K562 (cell line): ENCODE data around the gene DGKB. TPM values are rescaled to one million over a fixed set of nuclear protein-coding genes. Genes with fewer than 3 reads are reported as not detected.

Experiments used
- ATAC-seq: fragments of 200-7000 bp; cut with Tn5 transposase; 3 replicates; pipeline ENCODE4 v1.9.1; 2020; ENCODE audit warnings: moderate library complexity
- BruUV-seq: library from RNA; stranded (reverse); fragments of 400-500 nt; replicated peaks from 2 replicates; lab custom pipeline; 2021; lab: Mats Ljungman, UMichigan
- CTCF ChIA-PET: fragments of 300-600 bp; formaldehyde crosslinking; extraction: SDS; loops from one replicate; lab custom pipeline; 2021; ENCODE audit warnings: low intra/inter-chr PET ratio; lab: Yijun Ruan, JAX
- POLR2A ChIA-PET: fragments of 300-600, 350-650 bp; sonication (Branson Sonifier 250); formaldehyde crosslinking; extraction: SDS; loops from one replicate; lab custom pipeline; 2021; ENCODE audit warnings: antibody characterized with exemption, inconsistent platforms; lab: Yijun Ruan, JAX
- DNase-seq, 4 experiments: peaks; one replicate each; pipeline versions ENCODE4 v3.0.0 to v3.0.0-alpha.2; 2011 to 2018; ENCODE audit warnings: low spot score in 3 of 4, mixed read lengths in 3 of 4; ENCODE audit errors: extremely low read depth in 1 of 4
- FAIRE-seq: peaks from 2 replicates; lab custom pipeline; 2011; peaks lifted over from hg19 to GRCh38; lab: Jason Lieb, UNC
- H2AFZ ChIP-seq: 2 replicates; pipeline ENCODE4 v1.6.0; 2011; ENCODE audit warnings: low read depth, low read length, control low read depth, inconsistent platforms
- H3K27ac ChIP-seq: fragments of 200-600 bp; 3 replicates; pipeline ENCODE4 v1.8.0; 2011; ENCODE audit warnings: low read depth, mild to moderate bottlenecking, control low read depth, inconsistent platforms, low read length, moderate library complexity, mixed read lengths; ENCODE audit errors: extremely low read depth
- H3K27me3 ChIP-seq, 2 experiments: fragments of 300-600 bp in 1 of 2; 2 replicates in 1 of 2; 3 replicates in 1 of 2; pipeline versions ENCODE4 v1.6.0 to v1.8.0; 2011; ENCODE audit warnings: inconsistent platforms in 2 of 2, low read length in 2 of 2, mild to moderate bottlenecking in 1 of 2, mixed read lengths in 1 of 2, moderate library complexity in 1 of 2; ENCODE audit not compliant: control insufficient read depth in 2 of 2, insufficient read depth in 2 of 2
- H3K36me3 ChIP-seq: fragments of 300-600 bp; 3 replicates; pipeline ENCODE4 v1.8.0; 2011; ENCODE audit warnings: mild to moderate bottlenecking, low read length, inconsistent platforms; ENCODE audit not compliant: control insufficient read depth, insufficient read depth
- H3K4me1 ChIP-seq, 2 experiments: fragments of 200-600 bp in 1 of 2; replicated peaks in 1 of 2; 2 replicates in 1 of 2; 3 replicates in 1 of 2; pipeline versions ENCODE4 v1.5.1 to v1.8.0; 2011; ENCODE audit warnings: inconsistent platforms in 2 of 2, low read length in 2 of 2, mild to moderate bottlenecking in 1 of 2, mixed read lengths in 1 of 2, moderate library complexity in 1 of 2; ENCODE audit not compliant: control insufficient read depth in 2 of 2, insufficient read depth in 2 of 2
- H3K4me2 ChIP-seq: 2 replicates; pipeline ENCODE4 v1.6.1; 2011; ENCODE audit warnings: low read length, control low read depth, inconsistent platforms, mixed read lengths; ENCODE audit not compliant: insufficient read depth
- H3K4me3 ChIP-seq: fragments of 200-600 bp; sonication (generic), shearing (Covaris generic); 2 replicates; pipeline ENCODE4 v1.5.1; 2016; ENCODE audit warnings: control low read depth, inconsistent platforms
- H3K79me2 ChIP-seq: fragments of 200-600 bp; 3 replicates; pipeline ENCODE4 v1.8.0; 2011; ENCODE audit warnings: low read length, inconsistent platforms; ENCODE audit not compliant: control insufficient read depth, insufficient read depth
- H3K9ac ChIP-seq, 2 experiments: 2 replicates each; pipeline versions ENCODE4 v1.6.0 to v1.6.1; 2011; ENCODE audit warnings: low read depth in 2 of 2, low read length in 2 of 2, control low read depth in 1 of 2, inconsistent platforms in 1 of 2, mild to moderate bottlenecking in 1 of 2, mixed read lengths in 1 of 2; ENCODE audit not compliant: insufficient read depth in 1 of 2
- H3K9me1 ChIP-seq: one replicate; pipeline ENCODE4 v1.6.0; 2011; ENCODE audit warnings: inconsistent platforms, mild to moderate bottlenecking, low read length, moderate library complexity; ENCODE audit not compliant: control insufficient read depth, insufficient read depth
- H3K9me3 ChIP-seq: replicated peaks from 2 replicates; pipeline ENCODE4 v1.5.1; 2011; ENCODE audit warnings: low read depth, low read length, inconsistent platforms; ENCODE audit not compliant: control insufficient read depth, insufficient read depth
- H4K20me1 ChIP-seq: replicated peaks from 2 replicates; pipeline ENCODE4 v1.6.1; 2011; ENCODE audit warnings: low read length, inconsistent platforms, mixed read lengths; ENCODE audit not compliant: control insufficient read depth, insufficient read depth
- ELF2 ChIP-seq: fragments of 250-450 bp; sonication (Bioruptor Pico); IDR thresholded peaks from 2 replicates; pipeline ENCODE4 v1.5.0; 2021; ENCODE audit warnings: mild to moderate bottlenecking
- FUS ChIP-seq: fragments of 200-400 bp; formaldehyde crosslinking; optimal IDR thresholded peaks from 2 replicates; pipeline ENCODE3; 2017; ENCODE audit warnings: low read depth, low read length
- LEF1 ChIP-seq: fragments of 450-650 bp; IDR thresholded peaks from 2 replicates; pipeline ENCODE4 v1.6.1; 2016; ENCODE audit warnings: mild to moderate bottlenecking
- MAFF ChIP-seq: IDR thresholded peaks from 2 replicates; pipeline ENCODE4 v1.6.1; 2012; ENCODE audit warnings: low read length, improper control_type of control experiment
- MAFK ChIP-seq: IDR thresholded peaks from 2 replicates; pipeline ENCODE4 v1.6.1; 2011; ENCODE audit warnings: low read length, improper control_type of control experiment
- RNF2 ChIP-seq: sonication (generic); IDR thresholded peaks from 2 replicates; pipeline ENCODE4 v1.6.1; 2016
- SMARCA4 ChIP-seq: fragments of 450-650 bp; IDR thresholded peaks from 2 replicates; pipeline ENCODE4 v1.6.1; 2016
- TCF15 ChIP-seq: fragments of 250-450 bp; sonication (Bioruptor Pico); IDR thresholded peaks from 2 replicates; pipeline ENCODE4 v1.8.0; 2022; ENCODE audit warnings: moderate library complexity, mild to moderate bottlenecking, inconsistent platforms
- U2AF1 ChIP-seq: fragments of 200-400 bp; formaldehyde crosslinking; optimal IDR thresholded peaks from 2 replicates; pipeline ENCODE3; 2017; ENCODE audit warnings: mild to moderate bottlenecking, low read depth, low read length, moderate library complexity
- XRCC3 ChIP-seq: fragments of 450-650 bp; IDR thresholded peaks from 2 replicates; pipeline ENCODE4 v1.6.1; 2017; ENCODE audit warnings: mild to moderate bottlenecking, moderate library complexity
- ZNF175 ChIP-seq: fragments of 200-800 bp; sonication (Bioruptor generic); IDR thresholded peaks from 2 replicates; pipeline ENCODE4 v1.6.1; 2016; ENCODE audit warnings: low read depth, mild to moderate bottlenecking, missing genetic modification characterization, missing compliant biosample characterization
- ZNF316 ChIP-seq: fragments of 450-650 bp; IDR thresholded peaks from 2 replicates; pipeline ENCODE4 v1.6.1; 2016
- ZNF436 ChIP-seq: fragments of 250-450, 450-650 bp; sonication (Bioruptor Pico); formaldehyde crosslinking; IDR thresholded peaks from 2 replicates; pipeline ENCODE4 v1.7.0; 2020; ENCODE audit warnings: mild to moderate bottlenecking
- ZNF57 ChIP-seq: fragments of 450-650 bp; formaldehyde crosslinking; IDR thresholded peaks from 2 replicates; pipeline ENCODE4 v1.4.0; 2020; ENCODE audit warnings: mild to moderate bottlenecking, moderate library complexity
- WGBS: fragments of 100-300 bp; shearing (Covaris generic); methylation state at CpG from one replicate; pipeline ENCODE4 v1.1.6; 2016; ENCODE audit warnings: low coverage, mixed read lengths; ENCODE audit not compliant: insufficient coverage; ENCODE audit errors: missing lambda C conversion rate; 5-methylcytosine and 5-hydroxymethylcytosine counted together
- in situ Hi-C: fragments of 300-500 bp; cut with MboI; formaldehyde crosslinking; loops from 4 replicates; pipeline ENCODE4 v1.15.0; 2018; ENCODE audit warnings: inconsistent platforms, mixed read lengths
- intact Hi-C: fragments of 100-400 bp; cut with micrococcal nuclease; formaldehyde crosslinking; loops from 2 replicates; pipeline ENCODE4 v1.14.2; 2022
- polyA plus RNA-seq, 8 experiments: library from polyadenylated mRNA; depleted of rRNA in 4 of 8; stranded (reverse) in 5 of 8; unstranded in 3 of 8; fragments of >200 nt; fragmentation: Nextera tagmentation in 2 of 8; fragmentation: Illumina TruSeq in 1 of 8; extraction: Ambion mirVana in 2 of 8; extraction: Trizol in 1 of 8; gene quantifications; 2 replicates each; pipeline versions ENCODE4 v1.2.1 to v1.2.3, GENCODE V29; 2011 to 2014; ENCODE audit warnings: inconsistent platforms in 1 of 8, missing spikeins in 1 of 8
- total RNA-seq, 7 experiments: library from RNA; depleted of rRNA in 6 of 7; stranded (reverse); fragments of >200 nt in 6 of 7; fragmentation: Illumina TruSeq in 2 of 7; extraction: Trizol in 2 of 7; gene quantifications; 2 replicates each; pipeline versions ENCODE4 v1.2.1 to v1.2.3, GENCODE V29; 2011 to 2021; ENCODE audit warnings: low replicate concordance in 1 of 7

Gene DGKB
- total and polyA plus RNA-seq, 9 of the 15 experiments (the other 6 are each of a cell fraction or from before 2014, with no cell fraction given): 0.01 TPM; not detected in 8

- TF ChIP-seq XRCC3: no peak
- no peak for TF ChIP-seq SMARCA4
- no peak for TF ChIP-seq ELF2 (CRISPR knock-in tag)
- TF ChIP-seq U2AF1: no peak
- TF ChIP-seq LEF1: no peak
- TF ChIP-seq FUS: no peak
- TF ChIP-seq ZNF436: no peak
- no peak for TF ChIP-seq ZNF175 (CRISPR knock-in tag)
Measured at GRCh38 chr7:14438366-14438765, 464.2 kb downstream of the DGKB start (continued).

- Histone ChIP-seq H3K4me3 (no peak overlapping the region), H3K9me3 (no peaks in the 10 kb centered on the region), H3K27me3 (no peaks in the 10 kb centered on the region), H3K27ac (no peak overlapping the region), H2AFZ (no peak overlapping the region), H3K9ac (no peak overlapping the region), H3K9me1 (no peaks in the 10 kb centered on the region), H3K36me3 (no peaks in the 10 kb centered on the region), H4K20me1 (no peaks in the 10 kb centered on the region), H3K4me2 (no peak overlapping the region), H3K79me2 (no peaks in the 10 kb centered on the region), H3K4me1 (no peaks in the 10 kb centered on the region)
- ChIA-PET POLR2A (no interaction called here), CTCF (no interaction called here)
- intact Hi-C loops: no loop called here
- BruUV-seq: no TSS peak
- ATAC-seq: no peak
- FAIRE-seq: no peak
- WGBS: 0% methylated on average over 2 of the region's 2 CpGs
- TF ChIP-seq ZNF57 (CRISPR knock-in tag) (no peak), TCF15 (CRISPR knock-in tag) (no peak), ZNF316 (peak; percentile 14; the same call in 1 of the 2 replicates), MAFK (peak; percentile 21; the same call in 1 of the 2 replicates), RNF2 (no peak), MAFF (peak; percentile 23; the same call in 1 of the 2 replicates)
- in situ Hi-C loops: no loop called here
- DNase-seq: no peak
Measured at GRCh38 chr7:14436878-14437277, 465.7 kb downstream of the DGKB start.
